A375 (cell line): ENCODE results near the gene FAM50B. TPM values are rescaled to one million over a fixed set of nuclear protein-coding genes. Genes with fewer than 3 reads are reported as not detected.

Source experiments
- total RNA-seq: library from RNA; depleted of rRNA; stranded (reverse); fragments of >200 nt; shearing (Covaris generic); gene quantifications from 2 replicates; pipeline ENCODE4 v1.2.3, GENCODE V29; 2014; rRNA removed

FAM50B gene
- total RNA-seq, result 4.9 and 5.7 TPM in 2 replicates

GRCh38 chr6:3848925-3849605 lies at the start of gene FAM50B:
Gene FAM50B (plus strand): TSS chr6:3849373. CDS start chr6:3849812, 439 bp downstream.

Other genes with a start within 250 kb of the FAM50B start
- gene PXDC1, start 97.7 kb upstream of the FAM50B start, total RNA-seq, result 60.1 and 60.7 TPM in 2 replicates
- gene FAM217A, start 229.8 kb downstream of the FAM50B start, total RNA-seq, result not detected in 2 replicates